Measurements from ENCODE around the gene RELN. TPM values are rescaled to one million over a fixed set of nuclear protein-coding genes. Genes with fewer than 3 reads are reported as not detected.

RELN gene
- total and polyA plus RNA-seq, 10 of the 15 experiments (the other 5 are each of a cell fraction or from before 2014, with no cell fraction given): 0.11 to 0.21 TPM; not detected in 8

- no peak for TF ChIP-seq SMAD1 (IDR thresholded peaks at IDR 0.05; ENCODE audit: low read depth, partially characterized antibody)
Observed at GRCh38 chr7:103862302-103863035, 127.0 kb downstream of the RELN start (continued).

- in situ Hi-C loops (cut with MboI) (no loop called here), intact Hi-C loops (cut with micrococcal nuclease; ENCODE audit: unreplicated experiment) (no loop called here)
- no TSS peak for BruUV-seq (replicated peaks)
- WGBS (ENCODE audit: insufficient coverage, insufficient replicate concordance, low lambda C conversion rate, missing lambda C conversion rate): 2% methylated on average over 3 of the region's 3 CpGs
- no peak overlapping the region for H3K4me2 ChIP-seq (ENCODE audit: control insufficient read depth, insufficient read depth)
- no peaks in the 10 kb centered on the region for H4K20me1 ChIP-seq (ENCODE audit: control insufficient read depth, insufficient read depth)
- H3K27ac ChIP-seq (ENCODE audit: control insufficient read depth, insufficient read depth): no peak overlapping the region
- TF ChIP-seq KLF5 (IDR thresholded peaks at IDR 0.05; ENCODE audit: partially characterized antibody) (no peak), SMARCA5 (IDR thresholded peaks at IDR 0.05) (no peak), KDM1A (IDR thresholded peaks at IDR 0.05; ENCODE audit: borderline replicate concordance) (no peak), MYC (IDR thresholded peaks at IDR 0.05; ENCODE audit: insufficient read depth, insufficient read length, insufficient replicate concordance, low read length, severe bottlenecking) (no peak), RFX5 (IDR thresholded peaks at IDR 0.05; ENCODE audit: low read depth, low read length) (no peak), BHLHE40 (IDR thresholded peaks at IDR 0.05; ENCODE audit: borderline replicate concordance in 1 of 2, low read depth in 2 of 2, low read length in 1 of 2) (no peak), MXI1 (IDR thresholded peaks at IDR 0.05; ENCODE audit: low read depth, low read length) (no peak), SUZ12 (IDR thresholded peaks at IDR 0.05; ENCODE audit: unreplicated experiment) (no peak), ZNF384 (IDR thresholded peaks at IDR 0.05; ENCODE audit: borderline replicate concordance, low read depth, low read length) (no peak), RUNX3 (IDR thresholded peaks at IDR 0.05; ENCODE audit: low read length) (no peak), PBX3 (IDR thresholded peaks at IDR 0.05; ENCODE audit: insufficient replicate concordance, low read depth, low read length) (no peak)
- FAIRE-seq (no peak), DNase-seq (ENCODE audit: low read depth, low spot score) (no peak), ATAC-seq (no peak)
- ChIA-PET SMC1A (ENCODE audit: uncharacterized antibody, unreplicated experiment) (no interaction called here), RAD21 (ENCODE audit: unreplicated experiment) (no interaction called here), CTCF (no interaction called here), POLR2A (no interaction called here)
- H3K4me3 ChIP-seq: no peak overlapping the region
- H3K27me3 ChIP-seq (replicated peaks in 1 of 2; ENCODE audit: control insufficient read depth in 2 of 2, insufficient read depth in 2 of 2, low read length in 1 of 2): no peaks in the 10 kb centered on the region
- H3K9ac ChIP-seq (ENCODE audit: control insufficient read depth, insufficient read depth, low read length): no peak overlapping the region
- H3K79me2 ChIP-seq (ENCODE audit: control insufficient read depth, insufficient read depth, low read length): no peaks in the 10 kb centered on the region
- H3K9me3 ChIP-seq (replicated peaks; ENCODE audit: control insufficient read depth, insufficient read depth, low read length): no peaks in the 10 kb centered on the region
- no peaks in the 10 kb centered on the region for H3K36me3 ChIP-seq (ENCODE audit: control insufficient read depth in 2 of 2, insufficient read depth in 2 of 2, low read length in 1 of 2)
- H2AFZ ChIP-seq (ENCODE audit: control insufficient read depth, low read depth, low read length): no peak overlapping the region
- H3K4me1 ChIP-seq (ENCODE audit: control insufficient read depth, insufficient read depth, low read length): no peaks in the 10 kb centered on the region
Observed at GRCh38 chr7:103859709-103860108, 129.7 kb downstream of the RELN start.

Data from GM12878 (cell line).